HG03139 (cell line): ENCODE measurements around the gene RINL.
"Not testable (repeated sequence)": the region's sequence is repeated elsewhere in the genome, so short reads cannot be mapped to it uniquely, and the experiment has no call there.

Source experiments
- ATAC-seq: cut with Tn5 transposase; IDR thresholded peaks from one replicate; pipeline ENCODE4 v1.9.1; 2021; ENCODE audit not compliant: unreplicated experiment

RINL gene

GRCh38 chr19:38836983-38837626, 41.0 kb downstream of the RINL start:
- no peak for ATAC-seq

- ATAC-seq: no peak
These were observed 41.7 kb downstream of the RINL start for GRCh38 chr19:38836159-38836982.

DNA sequence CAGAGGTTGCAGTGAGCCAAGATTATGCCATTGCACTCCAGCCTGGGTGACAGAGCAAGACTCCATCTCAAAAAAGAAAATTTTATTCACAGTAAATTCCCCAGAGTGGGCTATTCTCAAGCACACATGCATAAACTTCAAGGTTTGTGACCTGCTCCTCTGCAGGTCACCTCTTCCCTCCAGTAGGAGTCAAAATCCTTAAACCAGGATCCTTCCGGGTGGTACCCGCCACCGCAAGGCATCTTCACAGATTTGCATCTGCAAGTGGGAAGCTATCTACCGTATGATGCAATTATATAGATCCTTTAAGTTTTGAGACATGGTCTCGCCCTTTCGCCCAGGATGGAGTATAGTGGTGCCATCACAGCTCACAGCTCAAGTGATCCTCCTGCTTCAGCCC, 43.5 kb downstream of the RINL start:
- ATAC-seq: no peak

GRCh38 chr19:38834104-38834490, 44.0 kb downstream of the RINL start:
- no peak for ATAC-seq

DNA sequence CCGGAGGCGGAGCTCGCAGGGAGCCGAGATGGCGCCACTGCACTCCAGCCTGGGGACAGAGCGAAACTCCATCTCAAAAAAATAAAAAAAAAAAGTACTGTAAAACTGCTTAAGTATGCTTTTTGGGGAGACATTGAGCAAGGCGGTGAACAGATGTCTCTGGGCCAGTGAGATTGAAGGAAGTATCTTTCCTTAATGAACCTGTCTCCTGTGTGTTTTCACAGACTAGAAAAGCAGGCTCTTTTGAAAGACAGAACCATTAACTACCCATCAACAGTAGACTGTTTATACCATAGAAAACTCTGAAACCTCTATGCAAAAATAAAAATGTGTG, 45.0 kb downstream of the RINL start:
- no peak for ATAC-seq

DNA sequence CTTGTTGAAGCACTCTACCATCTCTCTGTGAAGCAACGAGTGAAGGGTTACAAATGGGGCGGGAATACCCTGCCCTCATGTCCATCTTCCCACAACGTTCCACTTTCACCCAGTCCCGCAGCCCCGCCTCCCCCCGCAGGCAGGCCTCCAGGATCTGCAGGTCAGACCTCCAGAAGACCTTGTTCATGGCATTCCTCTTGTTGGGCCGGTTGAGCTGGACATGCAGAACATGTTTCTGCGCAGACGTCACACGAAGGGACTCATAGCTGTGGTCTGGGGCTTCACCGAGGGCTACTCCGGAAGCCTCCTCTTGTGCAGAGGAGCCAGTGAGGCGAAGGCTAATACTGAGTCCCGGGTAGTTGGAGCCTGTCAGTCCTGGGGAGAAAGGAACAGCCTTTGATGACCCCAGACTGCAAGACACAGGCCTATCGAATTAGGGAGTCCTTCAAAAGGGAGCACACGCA, 46.9 kb downstream of the RINL start:
- ATAC-seq: peak; percentile 33

- no peak for ATAC-seq
These were observed 47.9 kb downstream of the RINL start for GRCh38 chr19:38830039-38830733.

DNA sequence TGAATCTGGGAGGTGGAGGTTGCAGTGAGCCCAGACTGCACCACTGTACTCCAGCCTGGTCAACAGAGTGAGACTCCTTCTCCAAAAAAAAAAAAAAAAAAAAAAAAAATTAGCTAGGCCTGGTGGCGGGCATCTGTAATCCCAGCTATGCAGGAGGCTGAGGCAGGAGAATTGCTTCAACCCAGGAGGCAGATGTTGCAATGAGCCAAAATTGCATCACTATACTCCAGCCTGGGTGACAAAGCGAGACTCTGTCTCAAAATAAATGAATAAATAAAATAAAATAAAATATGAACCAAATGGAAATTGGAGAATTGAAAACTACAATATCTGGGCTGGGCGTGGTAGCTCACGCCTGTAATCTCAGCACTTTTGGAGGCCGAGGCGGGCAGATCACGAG, 48.9 kb downstream of the RINL start:
- not testable (repeated sequence) for ATAC-seq

DNA sequence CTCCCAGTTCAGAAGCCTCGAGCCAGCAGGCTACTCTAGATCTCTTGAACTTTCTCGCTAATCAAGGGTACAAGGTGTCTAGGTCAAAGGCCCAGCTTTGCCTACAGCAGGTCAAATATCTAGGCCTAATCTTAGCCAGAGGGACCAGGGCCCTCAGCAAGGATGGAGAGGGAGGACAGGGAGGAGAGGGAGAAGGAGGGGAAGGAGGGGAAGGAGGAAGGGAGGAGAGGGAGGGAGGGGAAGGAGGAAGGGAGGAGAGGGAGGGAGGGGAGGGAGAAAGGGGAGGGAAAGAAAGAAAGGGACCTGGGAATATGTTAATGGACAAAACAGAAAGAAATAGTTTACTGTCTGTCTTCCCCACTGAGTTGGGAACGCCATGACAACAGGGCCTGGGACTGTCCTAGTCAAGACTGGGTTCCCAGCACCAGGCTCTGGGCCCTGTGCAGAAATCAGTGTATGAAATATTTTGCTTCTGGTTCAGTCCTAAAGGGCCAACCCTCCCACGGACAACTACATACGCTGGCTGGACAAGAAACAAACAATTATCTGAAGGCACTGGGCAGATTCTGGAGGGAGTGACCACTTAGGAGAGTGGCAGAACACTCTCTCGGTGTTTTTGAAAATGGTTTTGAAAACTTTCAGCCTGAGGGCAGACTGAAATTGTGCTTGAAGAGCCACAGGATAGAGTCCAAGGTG, 51.1 kb downstream of the RINL start:
- no peak for ATAC-seq

DNA sequence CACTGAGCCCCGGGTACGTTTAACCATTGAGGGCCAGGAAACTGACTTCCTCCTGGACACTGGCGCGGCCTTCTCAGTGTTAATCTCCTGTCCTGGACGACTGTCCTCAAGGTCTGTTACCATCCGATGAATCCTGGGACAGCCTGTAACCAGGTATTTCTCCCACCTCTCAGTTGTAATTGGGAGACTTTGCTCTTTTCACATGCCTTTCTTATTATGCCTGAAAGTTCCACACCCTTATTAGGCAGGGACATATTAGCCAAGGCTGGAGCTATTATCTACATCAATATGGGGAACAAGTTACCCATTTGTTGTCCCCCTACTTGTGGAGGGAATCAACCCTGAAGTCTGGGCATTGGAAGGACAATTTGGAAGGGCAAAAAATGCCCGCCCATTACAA, 52.1 kb downstream of the RINL start:
- ATAC-seq: not testable (repeated sequence)

GRCh38 chr19:38821230-38821825, 56.7 kb downstream of the RINL start:
- ATAC-seq: not testable (repeated sequence)

DNA sequence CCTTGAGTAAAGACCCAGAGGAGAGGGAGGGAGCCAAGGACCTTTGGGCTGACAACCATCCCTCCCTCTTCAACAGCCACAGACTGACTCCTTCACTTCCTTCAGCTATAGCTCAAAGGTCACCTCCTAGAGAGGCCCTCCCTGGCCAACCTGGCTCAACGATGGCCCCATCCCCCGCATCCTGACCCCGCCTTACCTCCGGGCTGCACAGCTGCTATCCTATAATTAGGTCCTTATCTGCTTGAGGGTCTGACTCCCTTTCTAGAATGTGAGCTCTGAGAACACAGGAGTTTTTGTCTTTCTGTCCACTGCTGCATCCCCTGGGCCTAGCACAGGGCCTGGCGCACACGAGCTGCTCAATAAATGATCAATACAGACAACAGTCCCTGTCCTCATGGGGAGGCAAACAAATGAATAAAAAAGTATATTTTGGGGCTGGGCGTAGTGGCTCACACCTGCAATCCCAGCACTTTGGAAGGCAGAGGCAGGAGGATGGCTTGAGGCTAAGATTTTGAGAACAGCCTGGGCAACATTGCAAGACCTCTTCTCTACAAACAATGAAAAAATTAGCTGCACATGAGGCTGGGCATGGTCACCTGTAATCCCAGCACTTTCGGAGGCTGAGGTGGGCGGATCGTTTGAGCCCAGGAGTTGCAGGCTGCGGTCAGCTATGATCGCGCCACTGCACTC, 58.7 kb downstream of the RINL start:
- ATAC-seq: no peak
